HG02610 (cell line): Measurements from ENCODE around the gene LYPLA2.
"Not testable (repeated sequence)": the region's sequence is repeated elsewhere in the genome, so short reads cannot be mapped to it uniquely, and the experiment has no call there.

Experiments
- ATAC-seq: cut with Tn5 transposase; IDR thresholded peaks from one replicate; pipeline ENCODE4 v1.9.1; 2021; ENCODE audit warnings: mild to moderate bottlenecking, moderate library complexity; ENCODE audit not compliant: unreplicated experiment

LYPLA2 gene

GRCh38 chr1:23825762-23826522, 35.0 kb downstream of the LYPLA2 start:
- peak; percentile 41 for ATAC-seq

- ATAC-seq: not testable (repeated sequence)
Measured at GRCh38 chr1:23826590-23826989, 35.6 kb downstream of the LYPLA2 start.

GRCh38 chr1:23827717-23828116, 36.8 kb downstream of the LYPLA2 start:
- no peak for ATAC-seq

GRCh38 chr1:23834156-23834555, 43.2 kb downstream of the LYPLA2 start:
- ATAC-seq: not testable (repeated sequence)

GRCh38 chr1:23836037-23836436, 45.1 kb downstream of the LYPLA2 start:
- ATAC-seq: no peak

GRCh38 chr1:23837908-23838307, 47.0 kb downstream of the LYPLA2 start:
- no peak for ATAC-seq

- ATAC-seq: peak; percentile 62
Measured at GRCh38 chr1:23838401-23838866, 47.5 kb downstream of the LYPLA2 start.

GRCh38 chr1:23843644-23844043, 52.7 kb downstream of the LYPLA2 start:
- ATAC-seq: no peak
